Caco-2 (cell line): ENCODE results near the gene YAF2. TPM values are rescaled to one million over a fixed set of nuclear protein-coding genes. Genes with fewer than 3 reads are reported as not detected.

ENCODE experiments used
- BruUV-seq: library from RNA; stranded (reverse); fragments of 400-500 nt; replicated peaks from 2 replicates; lab custom pipeline; 2021; lab: Mats Ljungman, UMichigan
- CTCF ChIA-PET: fragments of 300-600 bp; sonication (Branson Sonifier 250); formaldehyde crosslinking; loops from one replicate; lab custom pipeline; 2022; ENCODE audit warnings: antibody characterized with exemption; lab: Charles Lee
- POLR2A ChIA-PET: fragments of 300-600 bp; sonication (Branson Sonifier 250); formaldehyde crosslinking; loops from one replicate; lab custom pipeline; 2022; ENCODE audit warnings: antibody characterized with exemption; lab: Charles Lee
- DNase-seq, 2 experiments: peaks; one replicate each; pipeline versions ENCODE4 v3.0.0 to v3.0.0-alpha.2; 2020 to 2022
- H3K27me3 ChIP-seq: replicated peaks from 2 replicates; pipeline ENCODE4 v1.6.0; 2011; ENCODE audit warnings: low read length; ENCODE audit not compliant: control insufficient read depth, insufficient read depth
- H3K36me3 ChIP-seq: 2 replicates; pipeline ENCODE4 v1.5.1; 2011; ENCODE audit warnings: low read length; ENCODE audit not compliant: control insufficient read depth, insufficient read depth
- H3K4me1 ChIP-seq: fragments of 250-450 bp; sonication (Bioruptor Pico); 2 replicates; pipeline ENCODE4 v1.5.1; 2020; ENCODE audit warnings: mild to moderate bottlenecking
- H3K4me3 ChIP-seq: 2 replicates; pipeline ENCODE4 v1.5.1; 2011; ENCODE audit warnings: low read depth, mild to moderate bottlenecking, control low read depth, low read length
- H3K9me3 ChIP-seq: fragments of 250-450 bp; sonication (Bioruptor Pico); 2 replicates; pipeline ENCODE4 v1.5.1; 2020; ENCODE audit warnings: mild to moderate bottlenecking, moderate library complexity
- H3K27ac Mint-ChIP-seq: one replicate; pipeline ENCODE4 v1.8.0; 2022; ENCODE audit warnings: mixed read lengths; ENCODE audit not compliant: unreplicated experiment
- H3K27me3 Mint-ChIP-seq: one replicate; pipeline ENCODE4 v1.8.0; 2022; ENCODE audit warnings: mixed read lengths; ENCODE audit not compliant: insufficient read depth, unreplicated experiment
- H3K36me3 Mint-ChIP-seq: one replicate; pipeline ENCODE4 v1.8.0; 2022; ENCODE audit warnings: mild to moderate bottlenecking, mixed read lengths; ENCODE audit not compliant: insufficient read depth, unreplicated experiment
- H3K4me1 Mint-ChIP-seq: one replicate; pipeline ENCODE4 v1.8.0; 2022; ENCODE audit warnings: low read depth, mixed read lengths; ENCODE audit not compliant: unreplicated experiment
- H3K4me3 Mint-ChIP-seq: one replicate; pipeline ENCODE4 v1.8.0; 2022; ENCODE audit warnings: mild to moderate bottlenecking, moderate library complexity, mixed read lengths; ENCODE audit not compliant: unreplicated experiment
- H3K9me3 Mint-ChIP-seq: one replicate; pipeline ENCODE4 v1.8.0; 2022; ENCODE audit warnings: mixed read lengths; ENCODE audit not compliant: unreplicated experiment
- intact Hi-C: fragments of 100-400 bp; cut with micrococcal nuclease; formaldehyde crosslinking; loops from one replicate; pipeline ENCODE4 v1.10.0; 2022; ENCODE audit not compliant: unreplicated experiment
- total RNA-seq: library from RNA; stranded (reverse); gene quantifications from 2 replicates; pipeline ENCODE4 v1.2.3, GENCODE V29; 2022
- TF ChIP-seq, protein P1 (sequence below), 2 experiments: fragments of 200-600 bp in 1 of 2; IDR thresholded peaks; 1 replicate in 1 of 2; 2 replicates in 1 of 2; pipeline versions ENCODE4 v1.5.1 to v1.8.0; 2011 to 2022; ENCODE audit warnings: antibody characterized with exemption in 1 of 2, control low read depth in 1 of 2, inconsistent platforms in 1 of 2, low read depth in 1 of 2, low read length in 1 of 2, mild to moderate bottlenecking in 1 of 2, moderate library complexity in 1 of 2; ENCODE audit not compliant: insufficient read depth in 1 of 2, severe bottlenecking in 1 of 2, unreplicated experiment in 1 of 2

Gene YAF2
- total RNA-seq, 1 experiment from 2014 or later = 29.2 TPM

GRCh38 chr12:42196723-42197603 is 41.1 kb downstream of the YAF2 start:
- no peak overlapping the region for H3K4me3 ChIP-seq
- Mint-ChIP-seq H3K9me3 (no peaks in the 10 kb centered on the region), H3K36me3 (peaks cover 5% of the 10 kb centered on the region), H3K27me3 (no peaks in the 10 kb centered on the region), H3K4me3 (no peak overlapping the region), H3K4me1 (peaks cover 7% of the 10 kb centered on the region), H3K27ac (no peak overlapping the region)
- CTCF ChIA-PET = no interaction called here
- no peak for DNase-seq
- intact Hi-C loops = no loop called here
- TF ChIP-seq, protein P1, sequence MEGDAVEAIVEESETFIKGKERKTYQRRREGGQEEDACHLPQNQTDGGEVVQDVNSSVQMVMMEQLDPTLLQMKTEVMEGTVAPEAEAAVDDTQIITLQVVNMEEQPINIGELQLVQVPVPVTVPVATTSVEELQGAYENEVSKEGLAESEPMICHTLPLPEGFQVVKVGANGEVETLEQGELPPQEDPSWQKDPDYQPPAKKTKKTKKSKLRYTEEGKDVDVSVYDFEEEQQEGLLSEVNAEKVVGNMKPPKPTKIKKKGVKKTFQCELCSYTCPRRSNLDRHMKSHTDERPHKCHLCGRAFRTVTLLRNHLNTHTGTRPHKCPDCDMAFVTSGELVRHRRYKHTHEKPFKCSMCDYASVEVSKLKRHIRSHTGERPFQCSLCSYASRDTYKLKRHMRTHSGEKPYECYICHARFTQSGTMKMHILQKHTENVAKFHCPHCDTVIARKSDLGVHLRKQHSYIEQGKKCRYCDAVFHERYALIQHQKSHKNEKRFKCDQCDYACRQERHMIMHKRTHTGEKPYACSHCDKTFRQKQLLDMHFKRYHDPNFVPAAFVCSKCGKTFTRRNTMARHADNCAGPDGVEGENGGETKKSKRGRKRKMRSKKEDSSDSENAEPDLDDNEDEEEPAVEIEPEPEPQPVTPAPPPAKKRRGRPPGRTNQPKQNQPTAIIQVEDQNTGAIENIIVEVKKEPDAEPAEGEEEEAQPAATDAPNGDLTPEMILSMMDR (IDR thresholded peaks at IDR 0.05; ENCODE audit: insufficient read depth in 1 of 2, low read depth in 1 of 2, low read length in 1 of 2, severe bottlenecking in 1 of 2, unreplicated experiment in 1 of 2) = no peak
- no peaks in the 10 kb centered on the region for H3K9me3 ChIP-seq
- H3K4me1 ChIP-seq = peaks cover 5% of the 10 kb centered on the region; the same call in 1 of the 2 replicates
- POLR2A ChIA-PET = no interaction called here
- no TSS peak for BruUV-seq
- H3K27me3 ChIP-seq = no peaks in the 10 kb centered on the region
- no peaks in the 10 kb centered on the region; the same call in 1 of the 2 replicates for H3K36me3 ChIP-seq

GRCh38 chr12:42192686-42193085 is 45.4 kb downstream of the YAF2 start:
- Histone ChIP-seq H3K4me3 (no peak overlapping the region), H3K27me3 (no peaks in the 10 kb centered on the region), H3K4me1 (peaks cover 12% of the 10 kb centered on the region; the same call in 1 of the 2 replicates), H3K9me3 (no peaks in the 10 kb centered on the region), H3K36me3 (no peaks in the 10 kb centered on the region; the same call in 1 of the 2 replicates)
- Mint-ChIP-seq H3K27me3 (no peaks in the 10 kb centered on the region), H3K36me3 (peaks cover 5% of the 10 kb centered on the region), H3K27ac (no peak overlapping the region), H3K4me1 (peaks cover 16% of the 10 kb centered on the region), H3K9me3 (no peaks in the 10 kb centered on the region), H3K4me3 (no peak overlapping the region)
- intact Hi-C loops = no loop called here
- CTCF ChIA-PET = no interaction called here
- BruUV-seq = no TSS peak
- POLR2A ChIA-PET = no interaction called here
- TF ChIP-seq, protein P1 (IDR thresholded peaks at IDR 0.05; ENCODE audit: insufficient read depth in 1 of 2, low read depth in 1 of 2, low read length in 1 of 2, severe bottlenecking in 1 of 2, unreplicated experiment in 1 of 2) = no peak
- DNase-seq = no peak

- Histone ChIP-seq H3K27me3 (no peaks in the 10 kb centered on the region), H3K4me1 (peaks cover 12% of the 10 kb centered on the region; the same call in 1 of the 2 replicates), H3K9me3 (no peaks in the 10 kb centered on the region), H3K36me3 (no peaks in the 10 kb centered on the region; the same call in 1 of the 2 replicates), H3K4me3 (no peak overlapping the region)
- no peak for DNase-seq
- H3K27ac Mint-ChIP-seq = no peak overlapping the region
- H3K36me3 Mint-ChIP-seq = peaks cover 5% of the 10 kb centered on the region
- no peak overlapping the region for H3K4me3 Mint-ChIP-seq
- POLR2A ChIA-PET = no interaction called here
- TF ChIP-seq, protein P1 (IDR thresholded peaks at IDR 0.05; ENCODE audit: insufficient read depth in 1 of 2, low read depth in 1 of 2, low read length in 1 of 2, severe bottlenecking in 1 of 2, unreplicated experiment in 1 of 2) = no peak
- BruUV-seq = no TSS peak
- H3K4me1 Mint-ChIP-seq = peaks cover 16% of the 10 kb centered on the region
- no peaks in the 10 kb centered on the region for H3K27me3 Mint-ChIP-seq
- CTCF ChIA-PET = no interaction called here
- H3K9me3 Mint-ChIP-seq = no peaks in the 10 kb centered on the region
- intact Hi-C loops = no loop called here
Measured at GRCh38 chr12:42192258-42192657, 45.8 kb downstream of the YAF2 start.
